T-helper 17 cell (primary cell): ENCODE data around the gene SLC25A26. TPM values are rescaled to one million over a fixed set of nuclear protein-coding genes. Genes with fewer than 3 reads are reported as not detected.

Source experiments
- ATAC-seq: fragments of 150-1000 bp; cut with Tn5 transposase; 2 replicates; pipeline ENCODE4 v1.10.0; 2021; ENCODE audit warnings: mild to moderate bottlenecking, moderate library complexity
- DNase-seq, 3 donors: peaks; one replicate each; pipeline versions ENCODE4 v3.0.0 to v3.0.0-alpha.2; 2020 to 2021
- H3K9me3 ChIP-seq: one replicate; pipeline ENCODE4 v1.7.0; 2013; ENCODE audit warnings: low read length, mild to moderate bottlenecking; ENCODE audit not compliant: control insufficient read depth, poor library complexity, severe bottlenecking
- H3K27ac Mint-ChIP-seq: one replicate; pipeline ENCODE4 v1.8.0; 2022; ENCODE audit warnings: mild to moderate bottlenecking, moderate library complexity, mixed read lengths
- H3K27me3 Mint-ChIP-seq: one replicate; pipeline ENCODE4 v1.8.0; 2022; ENCODE audit warnings: mixed read lengths
- H3K36me3 Mint-ChIP-seq: one replicate; pipeline ENCODE4 v1.8.0; 2022; ENCODE audit warnings: low read depth, mixed read lengths
- H3K4me1 Mint-ChIP-seq: one replicate; pipeline ENCODE4 v1.8.0; 2022; ENCODE audit warnings: mild to moderate bottlenecking, mixed read lengths
- H3K4me3 Mint-ChIP-seq: one replicate; pipeline ENCODE4 v1.8.0; 2022; ENCODE audit warnings: mild to moderate bottlenecking, moderate library complexity, mixed read lengths
- total RNA-seq, 4 donors: library from RNA in 2 of 4; stranded (reverse) in 2 of 4; gene quantifications; one replicate each; pipeline ENCODE4 v1.2.3 and lab custom pipeline; 2022 to 2026

The SLC25A26 gene
- total RNA-seq, 2 donors from 2014 or later: 20.7 to 21.6 TPM

GRCh38 chr3:66379565-66379964 lies 158.8 kb downstream of the SLC25A26 start:
- H3K4me1 Mint-ChIP-seq: peaks cover 20% of the 10 kb centered on the region
- peak overlapping the region; percentile 88 for H3K27ac Mint-ChIP-seq
- H3K27me3 Mint-ChIP-seq: no peaks in the 10 kb centered on the region
- DNase-seq (no peak), ATAC-seq (no peak)
- H3K9me3 ChIP-seq: no peaks in the 10 kb centered on the region
- H3K36me3 Mint-ChIP-seq: peaks cover 4% of the 10 kb centered on the region
- no peak overlapping the region for H3K4me3 Mint-ChIP-seq

- H3K4me1 Mint-ChIP-seq: peaks cover 20% of the 10 kb centered on the region
Measured at GRCh38 chr3:66380200-66380932, 159.6 kb downstream of the SLC25A26 start.

GRCh38 chr3:66381626-66382025 lies 160.8 kb downstream of the SLC25A26 start:
- Mint-ChIP-seq H3K27me3 (no peaks in the 10 kb centered on the region), H3K4me1 (peaks cover 17% of the 10 kb centered on the region), H3K4me3 (no peak overlapping the region), H3K27ac (peak overlapping the region; percentile 9), H3K36me3 (peaks cover 4% of the 10 kb centered on the region)
- no peak for DNase-seq
- no peaks in the 10 kb centered on the region for H3K9me3 ChIP-seq
- no peak for ATAC-seq

More at GRCh38 chr3:66380200-66380932, 159.6 kb downstream of the SLC25A26 start:
- no peaks in the 10 kb centered on the region for H3K9me3 ChIP-seq
- H3K27ac Mint-ChIP-seq: peak overlapping the region; percentile 88
- peaks cover 4% of the 10 kb centered on the region for H3K36me3 Mint-ChIP-seq
- ATAC-seq: no peak
- H3K27me3 Mint-ChIP-seq: no peaks in the 10 kb centered on the region
- no peak for DNase-seq
- no peak overlapping the region for H3K4me3 Mint-ChIP-seq

- H3K27me3 Mint-ChIP-seq: no peaks in the 10 kb centered on the region
- no peak overlapping the region for H3K27ac Mint-ChIP-seq
- H3K9me3 ChIP-seq: no peaks in the 10 kb centered on the region
- H3K4me3 Mint-ChIP-seq: no peak overlapping the region
- ATAC-seq: no peak
- peaks cover 4% of the 10 kb centered on the region for H3K36me3 Mint-ChIP-seq
- no peak for DNase-seq
- H3K4me1 Mint-ChIP-seq: peaks cover 17% of the 10 kb centered on the region
Measured at GRCh38 chr3:66382142-66382541, 161.3 kb downstream of the SLC25A26 start.

DNA sequence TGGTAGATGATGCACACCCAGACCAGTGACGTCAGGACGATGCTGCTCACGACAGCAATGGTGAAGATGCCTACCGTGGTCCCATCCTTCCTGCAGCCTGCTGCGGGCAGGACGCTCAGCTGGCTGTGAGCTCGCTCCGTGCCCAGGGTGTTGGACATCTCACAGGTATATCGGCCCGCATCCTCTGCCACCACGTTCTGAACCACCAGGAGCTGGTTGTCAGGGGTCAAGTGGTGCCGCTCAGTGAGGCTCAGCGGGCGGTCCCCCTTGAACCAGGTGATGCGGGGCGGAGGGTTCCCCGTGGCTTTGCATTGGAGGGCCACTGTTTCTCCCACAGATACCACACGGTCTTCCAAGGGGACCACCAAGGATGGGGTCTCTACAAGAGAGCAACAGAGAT lies 162.2 kb downstream of the SLC25A26 start:
- ATAC-seq: no peak
- no peaks in the 10 kb centered on the region for H3K27me3 Mint-ChIP-seq
- H3K36me3 Mint-ChIP-seq: peaks cover 4% of the 10 kb centered on the region
- H3K4me1 Mint-ChIP-seq: peaks cover 12% of the 10 kb centered on the region
- H3K9me3 ChIP-seq: no peaks in the 10 kb centered on the region
- no peak overlapping the region for H3K27ac Mint-ChIP-seq
- H3K4me3 Mint-ChIP-seq: no peak overlapping the region
- no peak for DNase-seq

DNA sequence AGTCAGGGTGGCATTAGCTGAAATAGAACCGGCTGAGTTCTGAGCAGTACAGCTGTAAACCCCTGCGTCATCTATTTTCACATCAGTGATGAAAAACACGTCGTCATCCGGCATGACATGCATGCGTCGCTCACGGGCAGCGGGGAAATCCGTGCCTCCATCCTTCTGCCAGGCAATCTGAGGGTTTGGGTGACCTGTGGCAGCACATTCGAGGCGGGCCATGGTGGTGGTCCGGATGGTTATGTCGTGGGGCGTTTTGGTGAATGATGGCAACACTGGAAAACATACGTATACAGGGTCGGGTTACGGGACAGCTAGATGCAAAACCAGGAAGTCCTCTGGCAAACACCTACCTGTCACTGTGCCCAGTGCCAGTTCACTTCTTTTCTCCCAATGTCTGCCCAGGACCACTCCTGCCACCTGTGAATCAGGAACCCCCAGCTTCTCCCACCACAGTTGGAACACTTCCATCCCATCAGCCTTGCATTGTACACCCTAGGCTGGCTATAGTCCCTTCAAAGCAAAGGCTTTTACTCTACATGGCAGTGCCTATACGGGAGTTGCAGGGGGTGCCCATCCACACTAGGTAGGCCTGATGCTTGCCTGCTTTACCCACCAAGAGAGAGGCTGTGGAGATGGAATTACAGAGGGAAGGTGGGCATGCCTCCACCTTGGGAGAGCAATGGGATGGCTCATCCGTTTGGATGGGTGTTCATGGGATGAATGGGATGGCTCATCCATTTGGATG lies 163.4 kb downstream of the SLC25A26 start:
- ATAC-seq (no peak), DNase-seq (no peak)
- Mint-ChIP-seq H3K4me1 (peaks cover 13% of the 10 kb centered on the region), H3K36me3 (peaks cover 4% of the 10 kb centered on the region), H3K4me3 (no peak overlapping the region), H3K27me3 (no peaks in the 10 kb centered on the region), H3K27ac (no peak overlapping the region)
- no peaks in the 10 kb centered on the region for H3K9me3 ChIP-seq

DNA sequence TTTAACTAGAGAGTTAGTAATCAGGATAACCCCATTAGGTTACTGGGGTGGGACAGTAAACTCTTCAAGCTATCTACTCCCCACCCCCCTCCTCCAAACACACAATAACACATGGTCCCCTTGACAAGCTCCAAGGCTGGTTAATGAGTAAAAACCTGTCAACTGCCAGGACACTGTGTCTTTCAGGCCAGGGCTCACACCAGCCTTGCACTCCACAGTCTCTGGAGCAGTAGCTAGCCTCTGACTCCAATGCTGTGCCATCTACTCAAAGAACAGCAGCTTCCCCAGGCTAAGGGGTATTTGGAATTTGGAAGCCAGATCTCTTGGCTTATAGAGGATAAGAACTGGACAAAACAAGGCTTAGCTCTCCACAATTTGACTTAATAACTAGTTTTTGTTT lies 164.3 kb downstream of the SLC25A26 start:
- Mint-ChIP-seq H3K27ac (no peak overlapping the region), H3K4me3 (no peak overlapping the region), H3K36me3 (peaks cover 4% of the 10 kb centered on the region), H3K27me3 (no peaks in the 10 kb centered on the region), H3K4me1 (peaks cover 18% of the 10 kb centered on the region)
- DNase-seq (no peak), ATAC-seq (no peak)
- no peaks in the 10 kb centered on the region for H3K9me3 ChIP-seq

- no peaks in the 10 kb centered on the region for H3K27me3 Mint-ChIP-seq
- ATAC-seq (no peak), DNase-seq (no peak)
- H3K36me3 Mint-ChIP-seq: peaks cover 4% of the 10 kb centered on the region
- H3K4me1 Mint-ChIP-seq: peaks cover 18% of the 10 kb centered on the region
- H3K9me3 ChIP-seq: no peaks in the 10 kb centered on the region
- H3K27ac Mint-ChIP-seq: peak overlapping the region; percentile 83
- no peak overlapping the region for H3K4me3 Mint-ChIP-seq
Measured at GRCh38 chr3:66386011-66386924, 165.5 kb downstream of the SLC25A26 start.

DNA sequence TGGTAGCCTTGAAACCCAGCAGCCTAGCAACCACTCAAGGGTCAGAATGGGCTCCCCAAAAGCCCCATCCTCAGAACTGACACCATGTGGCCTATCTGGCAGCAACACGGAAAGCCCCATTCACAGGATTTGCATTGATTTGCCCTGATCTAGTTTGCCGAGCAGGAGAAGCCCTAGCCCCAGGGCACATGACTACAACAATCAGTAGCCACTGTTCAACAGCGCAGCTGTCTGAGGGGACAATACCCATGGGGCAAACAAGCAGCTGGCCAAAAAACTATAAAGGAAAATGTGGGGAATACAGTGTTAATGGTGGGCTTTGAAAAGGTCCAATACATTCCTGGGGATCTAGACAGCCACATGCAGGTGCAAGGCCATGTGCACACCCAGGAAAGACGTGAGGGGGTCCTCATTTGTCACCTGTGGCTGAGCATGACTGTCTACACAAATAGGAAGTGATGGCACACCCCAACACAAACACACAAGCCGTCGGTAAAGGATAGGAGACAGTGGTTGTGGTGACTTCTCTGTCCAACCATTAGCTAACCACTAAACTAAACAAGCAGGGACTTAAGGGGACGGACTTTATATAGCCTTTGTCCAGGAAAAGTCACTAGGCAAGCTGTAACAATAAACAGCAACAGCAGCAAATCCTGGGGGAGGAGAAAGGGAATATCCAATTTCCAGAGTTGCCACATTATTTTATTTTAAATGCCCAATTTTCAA lies 166.3 kb downstream of the SLC25A26 start:
- H3K27me3 Mint-ChIP-seq: no peaks in the 10 kb centered on the region
- H3K9me3 ChIP-seq: no peaks in the 10 kb centered on the region
- H3K4me1 Mint-ChIP-seq: peaks cover 22% of the 10 kb centered on the region
- peaks cover 8% of the 10 kb centered on the region for H3K36me3 Mint-ChIP-seq
- peak overlapping the region; percentile 83 for H3K27ac Mint-ChIP-seq
- H3K4me3 Mint-ChIP-seq: no peak overlapping the region
- ATAC-seq (peak; percentile 54), DNase-seq (no peak)

DNA sequence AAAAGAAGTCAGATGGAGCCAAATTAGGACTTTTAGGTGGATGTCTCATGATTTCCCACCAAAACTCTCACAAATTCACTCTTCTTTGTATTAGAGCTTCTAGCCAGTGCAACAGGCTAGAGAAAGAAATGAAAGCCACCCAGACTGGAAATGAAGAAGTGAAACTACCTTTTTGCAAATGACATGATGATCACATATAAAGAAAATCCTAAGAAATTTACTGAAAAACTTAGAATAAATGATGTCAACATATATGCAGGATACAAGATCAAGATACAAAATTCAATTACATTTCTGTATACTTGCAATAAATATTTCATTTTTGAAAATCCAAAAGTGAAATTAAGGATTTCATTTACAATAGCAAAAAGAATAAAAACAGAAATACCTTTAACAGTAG lies 169.2 kb downstream of the SLC25A26 start:
- Mint-ChIP-seq H3K27ac (peak overlapping the region; percentile 71), H3K4me1 (peaks cover 46% of the 10 kb centered on the region), H3K4me3 (no peak overlapping the region)

GRCh38 chr3:66392512-66392911 lies 171.7 kb downstream of the SLC25A26 start:
- Mint-ChIP-seq H3K4me1 (peaks cover 46% of the 10 kb centered on the region), H3K27me3 (no peaks in the 10 kb centered on the region), H3K4me3 (peak overlapping the region; percentile 86), H3K36me3 (peaks cover 11% of the 10 kb centered on the region), H3K27ac (peak overlapping the region; percentile 95)
- no peaks in the 10 kb centered on the region for H3K9me3 ChIP-seq
- no peak for DNase-seq
- no peak for ATAC-seq

More for the DNA sequence above, 169.2 kb downstream of the SLC25A26 start:
- Mint-ChIP-seq H3K27me3 (no peaks in the 10 kb centered on the region), H3K36me3 (peaks cover 11% of the 10 kb centered on the region)
- no peaks in the 10 kb centered on the region for H3K9me3 ChIP-seq
- ATAC-seq: no peak
- DNase-seq: no peak

DNA sequence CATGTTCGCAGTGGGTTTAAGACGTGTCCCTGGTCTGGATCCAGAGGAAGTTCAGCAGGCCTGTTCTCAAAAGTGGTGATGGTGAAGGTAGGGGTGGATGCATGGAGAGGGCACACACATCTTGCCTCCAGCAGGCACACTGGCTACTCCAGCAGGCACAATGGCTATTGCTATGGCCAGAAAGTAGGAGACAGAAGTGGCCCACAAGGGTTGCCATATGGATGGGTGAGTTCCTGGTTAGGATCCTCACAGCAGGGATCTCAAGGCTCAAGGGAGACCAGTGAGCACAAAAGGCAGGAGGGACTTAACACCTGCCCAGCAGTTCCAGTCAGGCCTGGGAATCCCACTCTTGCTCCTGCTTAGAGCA lies 172.1 kb downstream of the SLC25A26 start:
- no peak for ATAC-seq

More for the DNA sequence above, 172.1 kb downstream of the SLC25A26 start:
- Mint-ChIP-seq H3K27me3 (no peaks in the 10 kb centered on the region), H3K4me1 (peaks cover 47% of the 10 kb centered on the region), H3K36me3 (peaks cover 11% of the 10 kb centered on the region), H3K27ac (peak overlapping the region; percentile 95), H3K4me3 (peak overlapping the region; percentile 86)
- no peak for DNase-seq
- H3K9me3 ChIP-seq: no peaks in the 10 kb centered on the region
